T-cell (primary cell): ENCODE measurements around the gene HIP1. TPM values are rescaled to one million over a fixed set of nuclear protein-coding genes. Genes with fewer than 3 reads are reported as not detected.
"Not testable (repeated sequence)": the region's sequence is repeated elsewhere in the genome, so short reads cannot be mapped to it uniquely, and the experiment has no call there.

ENCODE experiments used
- ATAC-seq, 4 experiments: fragments of 200-7000 bp in 3 of 4; fragments of 150-1000 bp in 1 of 4; cut with Tn5 transposase; replicated peaks in 1 of 4; 1 replicate in 3 of 4; 2 replicates in 1 of 4; pipeline ENCODE4 v1.10.0; 2021; ENCODE audit warnings: moderate library complexity in 3 of 4, mild to moderate bottlenecking in 2 of 4, moderate number of reproducible peaks in 1 of 4
- CTCF ChIA-PET, 2 donors: fragments of 300-600 bp; sonication (Branson Sonifier 250); formaldehyde crosslinking; loops; one replicate each; lab custom pipeline; 2022; ENCODE audit warnings: antibody characterized with exemption in 2 of 2; lab: Charles Lee
- POLR2A ChIA-PET, 2 donors: fragments of 300-600 bp; sonication (Branson Sonifier 250); formaldehyde crosslinking; loops; one replicate each; lab custom pipeline; 2022; ENCODE audit warnings: antibody characterized with exemption in 2 of 2; lab: Charles Lee
- DNase-seq, 35 experiments: peaks; one replicate each; pipeline versions ENCODE4 v3.0.0 to v3.0.0-alpha.2; 2013 to 2023
- H3K27ac ChIP-seq: one replicate; pipeline ENCODE4 v1.5.1; 2013; ENCODE audit warnings: low read length
- H3K27me3 ChIP-seq, 2 experiments: replicated peaks in 1 of 2; 1 replicate in 1 of 2; 2 replicates in 1 of 2; pipeline versions ENCODE4 v1.6.1 to v1.7.0; 2013; ENCODE audit warnings: low read length in 1 of 2, mixed read lengths in 1 of 2; ENCODE audit not compliant: control insufficient read depth in 2 of 2, insufficient read depth in 2 of 2; ENCODE audit errors: extremely low read depth in 1 of 2
- H3K36me3 ChIP-seq, 2 donors: 1 replicate in 1 of 2; 2 replicates in 1 of 2; pipeline versions ENCODE4 v1.6.1 to v1.7.0; 2013; ENCODE audit warnings: low read length in 1 of 2; ENCODE audit not compliant: control insufficient read depth in 2 of 2, insufficient read depth in 1 of 2; ENCODE audit errors: extremely low read depth in 1 of 2
- H3K4me1 ChIP-seq, 2 experiments: 1 replicate in 1 of 2; 2 replicates in 1 of 2; pipeline versions ENCODE4 v1.6.1 to v1.7.0; 2013; ENCODE audit warnings: low read length in 2 of 2, mixed read lengths in 1 of 2; ENCODE audit not compliant: insufficient read depth in 2 of 2, control insufficient read depth in 1 of 2; ENCODE audit errors: extremely low read depth in 1 of 2
- H3K4me3 ChIP-seq, 2 donors: 1 replicate in 1 of 2; 2 replicates in 1 of 2; pipeline versions ENCODE4 v1.5.1 to v1.7.0; 2013; ENCODE audit warnings: mild to moderate bottlenecking in 2 of 2, low read length in 1 of 2, moderate library complexity in 1 of 2; ENCODE audit not compliant: control insufficient read depth in 1 of 2; ENCODE audit errors: extremely low read depth in 1 of 2
- H3K9me3 ChIP-seq: 2 replicates; pipeline ENCODE4 v1.7.0; 2013
- H3K27ac Mint-ChIP-seq, 2 donors: one replicate each; pipeline ENCODE4 v1.8.0; 2020 to 2021; ENCODE audit warnings: mild to moderate bottlenecking in 2 of 2, mixed read lengths in 2 of 2
- H3K27me3 Mint-ChIP-seq, 2 donors: one replicate each; pipeline ENCODE4 v1.8.0; 2021 to 2022; ENCODE audit warnings: mixed read lengths in 2 of 2
- H3K36me3 Mint-ChIP-seq: one replicate; pipeline ENCODE4 v1.8.0; 2021; ENCODE audit warnings: mixed read lengths
- H3K4me1 Mint-ChIP-seq, 3 donors: one replicate each; pipeline ENCODE4 v1.8.0; 2020 to 2022; ENCODE audit warnings: mixed read lengths in 3 of 3, mild to moderate bottlenecking in 1 of 3
- H3K4me3 Mint-ChIP-seq, 3 donors: one replicate each; pipeline ENCODE4 v1.8.0; 2020 to 2022; ENCODE audit warnings: mild to moderate bottlenecking in 3 of 3, mixed read lengths in 3 of 3, moderate library complexity in 3 of 3
- H3K9me3 Mint-ChIP-seq, 3 donors: one replicate each; pipeline ENCODE4 v1.8.0; 2020 to 2022; ENCODE audit warnings: mixed read lengths in 3 of 3
- WGBS: methylation state at CpG from one replicate; pipeline ENCODE4 v1.1.5; 2013; ENCODE audit warnings: missing lambda C conversion rate; ENCODE audit not compliant: insufficient coverage; 5-methylcytosine and 5-hydroxymethylcytosine counted together
- total RNA-seq, 35 experiments: library from RNA in 6 of 35; stranded (reverse) in 6 of 35; fragments of 120-200 nt in 1 of 35; gene quantifications; one replicate each; pipeline versions ENCODE4 v1.2.1 to v1.2.4 and lab custom pipeline; 2013 to 2026

HIP1 gene
- total RNA-seq, 5 donors from 2014 or later (not counting 1 experiment from before 2014, with no cell fraction given), result 3.2 to 8.4 (median 3.6) TPM

DNA sequence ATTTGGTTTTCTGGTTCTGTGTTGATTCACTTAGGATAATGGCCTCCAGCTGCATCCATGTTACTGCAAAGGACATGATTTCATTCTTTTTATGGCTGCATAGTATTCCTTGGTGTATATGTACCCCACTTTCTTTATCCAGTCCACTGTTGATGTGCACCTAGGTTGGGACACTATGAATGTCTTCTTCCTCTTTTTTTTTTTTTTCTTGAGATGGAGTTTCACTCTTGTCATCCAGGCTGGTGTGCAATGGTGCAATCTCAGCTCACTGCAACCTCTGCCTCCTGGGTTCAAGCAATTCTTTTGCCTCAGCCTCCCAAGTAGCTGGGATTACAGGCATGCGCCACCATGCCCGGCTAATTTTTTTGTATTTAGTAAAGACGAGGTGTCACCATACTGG, 23.1 kb upstream of the HIP1 start:
- DNase-seq, H3K4me1 ChIP-seq, H3K9me3 ChIP-seq, H3K27me3 Mint-ChIP-seq, H3K4me1 Mint-ChIP-seq, H3K27ac Mint-ChIP-seq, H3K4me3 ChIP-seq, H3K36me3 ChIP-seq, H3K27me3 ChIP-seq, H3K27ac ChIP-seq, H3K36me3 Mint-ChIP-seq, H3K9me3 Mint-ChIP-seq, ATAC-seq, H3K4me3 Mint-ChIP-seq, POLR2A ChIA-PET: not testable (repeated sequence)
- CTCF ChIA-PET, result interaction anchor here in 1 of 2 donors (1.0 to 1.8 kb wide), 5 partner anchors 13 to 689 kb away, joined by 3 to 10 read pairs (median 5); partner anchors contain the start of gene HIP1
- WGBS, result 88% methylated on average over 3 of the region's 3 CpGs

DNA sequence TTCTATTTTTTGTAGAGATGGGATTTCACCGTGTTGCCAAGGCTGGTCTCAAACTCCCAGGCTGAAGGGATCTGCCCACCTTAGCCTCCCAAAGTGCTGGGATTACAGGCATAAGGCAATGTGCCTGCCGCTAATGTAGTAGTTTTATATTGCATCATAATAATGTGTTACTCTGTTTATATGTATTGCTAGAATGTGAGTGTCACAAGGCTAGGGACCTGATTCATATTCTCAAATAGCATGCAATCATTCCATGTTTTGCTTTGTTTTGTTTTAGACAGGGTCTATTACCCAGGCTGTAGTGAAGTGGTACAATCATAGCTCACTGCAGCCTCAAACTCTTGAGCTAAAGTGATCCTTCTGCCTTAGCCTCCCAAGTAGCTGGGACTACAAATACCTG, 19.8 kb upstream of the HIP1 start:
- no peak overlapping the region for H3K27ac Mint-ChIP-seq
- Histone ChIP-seq H3K4me3 (no peak overlapping the region), H3K4me1 (no peaks in the 10 kb centered on the region), H3K36me3 (no peaks in the 10 kb centered on the region), H3K9me3 (no peaks in the 10 kb centered on the region), H3K27me3 (peaks cover 0 to 3% of the 10 kb centered on the region in 2 experiments), H3K27ac (no peak overlapping the region)
- peaks cover 3 to 5% (median 4%) of the 10 kb centered on the region in 3 donors for H3K4me1 Mint-ChIP-seq
- no peaks in the 10 kb centered on the region for H3K36me3 Mint-ChIP-seq
- no peaks in the 10 kb centered on the region for H3K27me3 Mint-ChIP-seq
- no peak overlapping the region for H3K4me3 Mint-ChIP-seq
- ChIA-PET POLR2A (interaction anchor here in 1 of 2 donors (0.6 kb wide), 1 partner anchor 25 kb away, joined by 3 read pairs; no protein-coding TSS in a partner anchor), CTCF (interaction anchor here in 1 of 2 donors (1.4 kb wide), 1 partner anchor 19 kb away, joined by 3 read pairs; the partner anchor contains the start of gene HIP1)
- WGBS, result no CpG with 5 or more reads among the region's 2 CpGs
- ATAC-seq (no peak), DNase-seq (no peak)
- H3K9me3 Mint-ChIP-seq, result no peaks in the 10 kb centered on the region

DNA sequence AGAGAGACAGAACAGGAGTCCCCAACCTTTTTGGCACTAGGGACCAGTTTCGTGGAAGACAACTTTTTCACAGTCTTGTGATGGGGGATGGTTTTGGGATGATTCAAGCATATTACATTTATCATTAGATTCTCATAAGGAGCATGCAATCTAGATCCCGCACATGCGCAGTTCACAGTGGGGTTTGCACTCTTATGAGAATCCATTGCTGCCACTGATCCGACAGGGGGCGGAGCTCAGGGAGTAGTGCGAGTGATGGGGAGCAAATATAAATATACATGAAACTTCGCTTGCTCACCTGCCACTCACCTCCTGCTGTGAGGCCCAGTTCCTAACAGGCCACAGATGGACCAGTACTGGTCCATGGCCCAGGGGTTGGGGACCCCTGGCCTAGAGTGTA, 19.1 kb upstream of the HIP1 start:
- no peaks in the 10 kb centered on the region for H3K4me1 ChIP-seq
- ChIA-PET CTCF (interaction anchor here in 1 of 2 donors (1.4 kb wide), 1 partner anchor 19 kb away, joined by 3 read pairs; the partner anchor contains the start of gene HIP1), POLR2A (no interaction called here)
- no peaks in the 10 kb centered on the region for H3K36me3 Mint-ChIP-seq
- peaks cover 3 to 5% (median 4%) of the 10 kb centered on the region in 3 donors for H3K4me1 Mint-ChIP-seq
- H3K27me3 Mint-ChIP-seq, result no peaks in the 10 kb centered on the region
- peaks cover 0 to 3% of the 10 kb centered on the region in 2 experiments for H3K27me3 ChIP-seq
- no peak overlapping the region for H3K4me3 ChIP-seq
- no peaks in the 10 kb centered on the region for H3K9me3 Mint-ChIP-seq
- H3K27ac ChIP-seq, result no peak overlapping the region
- H3K36me3 ChIP-seq, result no peaks in the 10 kb centered on the region
- no peak overlapping the region for H3K4me3 Mint-ChIP-seq
- DNase-seq, result no peak
- ATAC-seq, result no peak
- WGBS, result no CpG with 5 or more reads among the region's 7 CpGs
- no peak overlapping the region for H3K27ac Mint-ChIP-seq
- no peaks in the 10 kb centered on the region for H3K9me3 ChIP-seq

DNA sequence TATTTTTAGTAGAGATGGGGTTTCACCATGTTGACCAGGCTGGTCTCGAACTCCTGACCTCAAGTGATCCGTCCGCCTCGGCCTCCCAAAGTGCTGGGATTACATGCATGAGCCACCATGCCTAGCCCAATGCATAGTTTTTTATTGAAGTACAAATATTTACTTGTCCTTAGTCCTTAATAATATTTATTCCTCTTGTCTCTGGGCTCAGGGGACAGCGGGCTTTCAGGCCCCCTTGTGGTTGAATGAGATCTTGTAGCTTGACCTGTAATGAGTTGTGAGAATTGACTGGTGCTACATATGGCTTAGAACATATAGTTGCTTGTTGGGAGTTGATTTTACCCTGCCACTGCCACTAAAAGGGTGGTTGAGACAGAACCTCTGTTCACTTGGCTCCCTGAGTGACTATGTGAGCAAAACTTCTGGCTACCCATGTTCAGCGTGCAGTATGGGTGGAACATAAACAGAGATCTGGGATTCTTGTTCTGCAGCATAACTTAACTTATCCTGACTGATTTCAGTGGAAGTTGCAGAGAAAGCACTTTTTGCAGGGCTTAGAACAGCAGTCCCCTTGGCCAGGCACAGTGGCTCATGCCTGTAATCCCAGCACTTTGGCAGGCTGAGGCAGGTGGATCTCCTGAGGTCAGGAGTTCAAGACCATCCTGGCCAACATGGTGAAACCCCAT, 18.4 kb upstream of the HIP1 start:
- Mint-ChIP-seq H3K4me1 (peaks cover 0 to under 1% (median under 1%) of the 10 kb centered on the region in 3 donors), H3K4me3 (no peak overlapping the region), H3K9me3 (no peaks in the 10 kb centered on the region), H3K27me3 (no peaks in the 10 kb centered on the region), H3K36me3 (no peaks in the 10 kb centered on the region), H3K27ac (no peak overlapping the region)
- no peak overlapping the region for H3K27ac ChIP-seq
- no peak overlapping the region for H3K4me3 ChIP-seq
- ChIA-PET CTCF (no interaction called here), POLR2A (no interaction called here)
- H3K9me3 ChIP-seq, result no peaks in the 10 kb centered on the region
- ATAC-seq (no peak), DNase-seq (peak in 1 of 35 experiments; percentile 30)
- peaks cover 0 to 3% of the 10 kb centered on the region in 2 experiments for H3K27me3 ChIP-seq
- no peaks in the 10 kb centered on the region for H3K36me3 ChIP-seq
- 88% methylated on average over 1 of the region's 6 CpGs for WGBS
- H3K4me1 ChIP-seq, result no peaks in the 10 kb centered on the region

DNA sequence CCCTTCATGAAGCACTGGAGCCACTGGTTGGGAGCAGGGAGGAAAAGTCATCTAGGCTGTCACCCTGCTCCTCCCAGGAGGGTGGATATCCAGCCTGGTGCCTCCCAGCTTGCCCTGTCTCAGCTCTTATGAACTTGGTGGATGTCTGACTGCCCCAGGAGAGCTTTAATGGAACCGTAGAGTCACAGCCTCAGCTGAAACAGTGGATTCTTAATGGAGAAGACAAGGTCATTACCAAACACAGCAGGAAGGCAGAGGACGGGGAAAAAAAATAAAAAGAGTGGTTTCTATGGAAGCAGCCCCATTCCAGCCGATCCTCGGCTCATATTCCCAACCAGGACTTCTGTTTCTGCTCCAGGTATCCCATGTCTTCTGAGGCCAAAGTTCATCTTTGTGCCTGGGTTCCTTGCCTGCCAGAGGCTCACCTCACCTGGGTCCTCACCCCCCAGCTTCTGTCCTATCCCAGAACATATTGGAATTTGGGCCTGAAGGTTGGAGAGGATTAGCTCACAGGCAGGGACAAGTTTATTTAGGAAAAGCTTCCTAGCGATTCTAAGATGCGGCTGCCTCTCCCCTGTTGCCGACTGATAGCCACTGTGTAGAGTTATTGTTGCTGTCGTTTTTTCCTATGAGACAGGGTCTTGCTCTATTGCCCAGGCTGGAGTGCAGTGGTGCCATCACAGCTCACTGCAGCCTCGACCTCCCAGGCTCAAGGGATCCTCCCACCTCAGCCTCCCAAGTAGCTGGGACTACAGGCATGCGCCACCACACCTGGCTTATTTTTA, 17.7 kb upstream of the HIP1 start:
- no peaks in the 10 kb centered on the region for H3K4me1 ChIP-seq
- H3K27ac ChIP-seq, result no peak overlapping the region
- H3K36me3 Mint-ChIP-seq, result no peaks in the 10 kb centered on the region
- no peak overlapping the region for H3K4me3 ChIP-seq
- H3K36me3 ChIP-seq, result no peaks in the 10 kb centered on the region
- H3K27me3 Mint-ChIP-seq, result no peaks in the 10 kb centered on the region
- ChIA-PET POLR2A (no interaction called here), CTCF (no interaction called here)
- DNase-seq (no peak), ATAC-seq (no peak)
- H3K27me3 ChIP-seq, result peaks cover 0 to 3% of the 10 kb centered on the region in 2 experiments
- H3K27ac Mint-ChIP-seq, result no peak overlapping the region
- no peaks in the 10 kb centered on the region for H3K4me1 Mint-ChIP-seq
- 95% methylated on average over 4 of the region's 10 CpGs for WGBS
- no peaks in the 10 kb centered on the region for H3K9me3 ChIP-seq
- no peak overlapping the region for H3K4me3 Mint-ChIP-seq
- H3K9me3 Mint-ChIP-seq, result no peaks in the 10 kb centered on the region

DNA sequence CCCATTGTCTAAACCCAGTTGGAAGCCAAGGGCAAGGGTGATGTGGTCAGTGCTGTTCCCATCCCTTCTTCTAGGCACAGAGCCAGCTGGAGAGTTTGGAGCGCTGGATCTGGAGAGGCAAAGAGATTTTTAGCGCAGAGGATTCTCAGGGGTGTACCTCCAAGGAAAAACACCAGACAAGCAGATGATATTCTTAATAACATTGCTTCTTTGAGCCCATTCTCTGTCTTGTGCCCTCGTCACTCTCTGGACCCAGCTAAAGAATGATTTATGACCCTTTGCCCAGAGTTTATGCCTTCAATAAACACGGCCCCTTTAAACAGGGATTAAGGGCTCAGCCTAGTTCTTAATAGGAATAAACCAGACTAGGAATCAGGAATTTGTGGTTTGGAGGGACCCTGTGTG, 4.7 kb upstream of the HIP1 start:
- Histone ChIP-seq H3K4me3 (no peak overlapping the region), H3K27me3 (no peaks in the 10 kb centered on the region), H3K9me3 (no peaks in the 10 kb centered on the region), H3K4me1 (peaks cover 0 to 10% of the 10 kb centered on the region in 2 experiments), H3K36me3 (no peaks in the 10 kb centered on the region), H3K27ac (no peak overlapping the region)
- Mint-ChIP-seq H3K9me3 (no peaks in the 10 kb centered on the region), H3K4me1 (peaks cover 6 to 16% (median 13%) of the 10 kb centered on the region in 3 donors), H3K36me3 (no peaks in the 10 kb centered on the region), H3K4me3 (no peak overlapping the region), H3K27ac (no peak overlapping the region), H3K27me3 (no peaks in the 10 kb centered on the region)
- ChIA-PET CTCF (no interaction called here), POLR2A (no interaction called here)
- DNase-seq, result no peak
- 89% methylated on average over 3 of the region's 4 CpGs for WGBS
- no peak for ATAC-seq
